GM12891 (cell line): ENCODE results near the gene ACBD6.

Experiments
- POLR2A ChIP-seq: IDR thresholded peaks from 2 replicates; pipeline ENCODE4 v1.6.1; 2011; ENCODE audit warnings: low read depth, low read length, control low read depth
- SPI1 ChIP-seq: IDR thresholded peaks from 2 replicates; pipeline ENCODE4 v1.6.1; 2011; ENCODE audit warnings: low read depth, low read length, control low read depth

- no peak for TF ChIP-seq SPI1
- no peak for TF ChIP-seq POLR2A
These were observed 251.4 kb downstream of the ACBD6 start for GRCh38 chr1:180250883-180251509.
